IMR-90 (cell line): Measurements from ENCODE around the gene FICD.

Source experiments
- CTCF ChIP-seq: conservative IDR thresholded peaks from 2 replicates; pipeline ENCODE4 v1.5.1; 2012; ENCODE audit warnings: mild to moderate bottlenecking, low read depth, low read length, improper control_type of control experiment
- POLR2A ChIP-seq: IDR thresholded peaks from 2 replicates; pipeline ENCODE4 v1.6.1; 2012; ENCODE audit warnings: mild to moderate bottlenecking, low read depth, low read length
- RAD21 ChIP-seq: IDR thresholded peaks from 2 replicates; pipeline ENCODE4 v1.6.1; 2012; ENCODE audit warnings: low read length, improper control_type of control experiment
- SMC3 ChIP-seq: fragments of 150-350 bp; IDR thresholded peaks from 2 replicates; pipeline ENCODE4 v1.6.1; 2016; ENCODE audit warnings: low read depth, mild to moderate bottlenecking, antibody characterized with exemption, low read length, moderate library complexity
- USF2 ChIP-seq: fragments of 150-350 bp; IDR thresholded peaks from 2 replicates; pipeline ENCODE4 v1.6.1; 2017; ENCODE audit warnings: mild to moderate bottlenecking, antibody characterized with exemption, low read length, low read depth

- TF ChIP-seq CTCF (no peak), SMC3 (no peak), POLR2A (no peak), RAD21 (no peak), USF2 (no peak)
Measured at GRCh38 chr12:108477881-108478259, 37.2 kb upstream of the FICD start.
